Measurements from ENCODE around the gene PPP1R12B.
"Not testable (repeated sequence)": the region's sequence is repeated elsewhere in the genome, so short reads cannot be mapped to it uniquely, and the experiment has no call there.

PPP1R12B gene

DNA sequence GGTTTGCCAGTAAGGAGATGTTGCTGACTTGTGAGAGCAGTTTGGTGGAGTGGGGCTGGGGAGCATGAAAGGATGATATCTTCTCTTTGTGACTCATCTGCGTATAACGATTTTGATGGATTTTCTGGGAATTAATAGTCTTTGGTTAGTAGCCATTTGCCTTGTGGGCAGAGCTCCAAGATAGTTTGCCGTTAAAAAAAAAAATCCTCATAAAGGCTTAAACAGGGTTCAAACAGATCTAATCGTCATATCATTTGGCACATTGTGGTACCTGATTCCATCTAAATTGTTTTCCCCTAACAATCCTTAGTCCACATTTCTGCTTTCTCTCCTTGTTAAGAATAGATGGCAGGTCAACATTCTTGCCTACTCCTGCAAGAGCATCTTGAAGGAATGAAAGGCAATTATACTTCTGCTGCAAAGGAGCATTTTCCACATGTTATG, 168.0 kb downstream of the PPP1R12B start:
- H3K27ac ChIP-seq: no peak overlapping the region
- POLR2A ChIA-PET (ENCODE audit: low non-redundant PET): no interaction called here
- CTCF ChIA-PET: interaction anchor here (0.6 to 1.2 kb wide), 2 partner anchors 84 to 376 kb away, joined by 3 to 4 read pairs; no protein-coding TSS in a partner anchor
- no peak for DNase-seq (ENCODE audit: low spot score)
- TF ChIP-seq, protein P1, sequence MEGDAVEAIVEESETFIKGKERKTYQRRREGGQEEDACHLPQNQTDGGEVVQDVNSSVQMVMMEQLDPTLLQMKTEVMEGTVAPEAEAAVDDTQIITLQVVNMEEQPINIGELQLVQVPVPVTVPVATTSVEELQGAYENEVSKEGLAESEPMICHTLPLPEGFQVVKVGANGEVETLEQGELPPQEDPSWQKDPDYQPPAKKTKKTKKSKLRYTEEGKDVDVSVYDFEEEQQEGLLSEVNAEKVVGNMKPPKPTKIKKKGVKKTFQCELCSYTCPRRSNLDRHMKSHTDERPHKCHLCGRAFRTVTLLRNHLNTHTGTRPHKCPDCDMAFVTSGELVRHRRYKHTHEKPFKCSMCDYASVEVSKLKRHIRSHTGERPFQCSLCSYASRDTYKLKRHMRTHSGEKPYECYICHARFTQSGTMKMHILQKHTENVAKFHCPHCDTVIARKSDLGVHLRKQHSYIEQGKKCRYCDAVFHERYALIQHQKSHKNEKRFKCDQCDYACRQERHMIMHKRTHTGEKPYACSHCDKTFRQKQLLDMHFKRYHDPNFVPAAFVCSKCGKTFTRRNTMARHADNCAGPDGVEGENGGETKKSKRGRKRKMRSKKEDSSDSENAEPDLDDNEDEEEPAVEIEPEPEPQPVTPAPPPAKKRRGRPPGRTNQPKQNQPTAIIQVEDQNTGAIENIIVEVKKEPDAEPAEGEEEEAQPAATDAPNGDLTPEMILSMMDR (conservative IDR thresholded peaks at IDR 0.05; ENCODE audit: low read depth): no peak

DNA sequence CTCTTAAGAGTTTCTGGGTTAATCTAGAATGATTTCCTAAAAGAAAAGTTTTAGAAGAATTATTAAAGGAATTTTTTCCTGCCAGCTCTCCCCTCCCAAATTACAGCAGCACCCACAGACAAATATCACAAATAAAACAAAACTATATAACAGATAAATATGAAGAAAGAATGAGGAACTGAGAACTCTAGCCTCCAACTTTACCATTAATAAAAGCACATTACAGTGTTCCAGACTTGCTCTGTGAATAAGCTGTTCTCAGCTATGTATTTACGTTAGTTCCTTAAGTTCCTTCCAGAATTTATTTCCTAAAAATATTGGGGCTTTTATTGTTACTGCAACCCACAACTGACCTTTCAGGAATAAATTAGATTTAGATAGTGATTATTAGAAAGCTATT, 168.6 kb downstream of the PPP1R12B start:
- DNase-seq (ENCODE audit: low spot score); POLR2A ChIA-PET (ENCODE audit: low non-redundant PET); H3K27ac ChIP-seq: not testable (repeated sequence)
- CTCF ChIA-PET: interaction anchor here (0.6 to 1.2 kb wide), 2 partner anchors 83 to 376 kb away, joined by 3 to 4 read pairs; no protein-coding TSS in a partner anchor

DNA sequence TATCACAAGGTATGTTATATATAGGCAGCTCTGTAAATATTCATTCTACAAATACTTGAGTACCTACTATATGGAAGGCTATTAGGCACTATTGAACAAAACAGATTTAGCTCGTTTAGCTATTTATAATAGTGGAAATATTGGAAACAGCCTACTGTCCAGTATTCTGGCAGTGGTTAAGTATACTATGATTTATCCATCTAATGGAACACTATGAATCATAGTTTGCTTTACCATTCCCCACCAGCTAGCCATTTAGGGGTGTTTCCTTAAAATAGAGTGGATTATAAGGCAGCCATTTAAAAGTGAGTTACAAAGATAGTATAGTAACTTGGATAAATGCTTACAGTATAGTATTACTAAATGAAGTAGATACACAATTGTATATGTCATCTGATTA, 169.7 kb downstream of the PPP1R12B start:
- DNase-seq (ENCODE audit: low spot score); H3K27ac ChIP-seq; POLR2A ChIA-PET (ENCODE audit: low non-redundant PET); CTCF ChIA-PET: not testable (repeated sequence)

DNA sequence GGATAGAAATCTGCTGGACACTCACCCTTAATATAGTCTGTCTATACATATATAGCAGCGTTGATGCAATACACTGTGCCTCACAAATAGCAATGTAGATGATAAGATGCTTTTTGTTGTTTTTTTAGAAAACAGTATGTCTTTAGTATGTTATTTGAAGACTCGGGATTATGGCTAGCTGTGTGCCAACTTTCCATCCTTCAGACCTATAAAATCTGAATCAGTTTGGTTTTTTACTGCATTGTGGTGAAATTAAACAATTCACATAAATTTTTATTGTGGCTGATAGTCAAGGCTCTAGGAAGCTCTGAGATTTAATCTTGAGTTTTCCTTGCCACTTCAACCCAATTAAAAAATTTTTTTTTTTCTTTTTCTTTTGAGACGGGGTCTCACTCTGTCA, 170.4 kb downstream of the PPP1R12B start:
- POLR2A ChIA-PET (ENCODE audit: low non-redundant PET); H3K27ac ChIP-seq; DNase-seq (ENCODE audit: low spot score): not testable (repeated sequence)
- CTCF ChIA-PET: interaction anchor here (0.6 to 0.8 kb wide), 2 partner anchors 53 to 745 kb away, joined by 3 to 4 read pairs; no protein-coding TSS in a partner anchor

DNA sequence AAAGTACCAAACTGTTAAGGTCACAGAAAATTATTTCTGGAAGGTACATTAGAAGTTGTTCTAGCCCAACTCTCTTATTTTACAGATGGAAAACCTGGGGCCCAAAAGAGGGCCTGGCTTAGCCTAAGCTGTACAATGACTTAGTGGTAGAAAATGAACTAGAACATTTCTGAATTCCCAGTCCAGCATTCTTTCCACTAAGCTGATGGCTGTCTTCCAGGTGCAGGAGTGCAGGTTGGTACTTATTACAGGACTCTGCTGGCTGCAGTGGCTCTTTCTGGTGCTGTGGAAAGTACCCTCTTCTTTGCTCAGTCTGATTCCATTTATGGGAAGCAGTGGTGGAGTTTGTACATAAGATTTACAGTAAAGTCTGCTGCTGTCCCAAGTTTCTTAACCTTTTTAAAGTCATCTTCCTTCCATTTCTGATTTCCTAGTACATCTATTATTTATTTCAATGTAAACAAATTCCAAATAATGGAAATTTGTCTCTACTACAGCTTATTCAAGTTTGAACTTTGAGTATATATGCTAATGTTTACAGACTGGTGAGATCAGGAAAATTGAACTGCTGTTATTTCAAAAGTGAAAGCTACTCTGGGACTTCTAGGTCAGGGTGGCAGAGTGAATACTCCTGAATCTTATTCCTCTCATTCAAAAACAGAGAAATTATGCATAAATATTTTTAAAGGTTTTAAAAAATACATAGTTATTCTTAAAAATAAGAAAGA, 171.8 kb downstream of the PPP1R12B start:
- DNase-seq (ENCODE audit: low spot score); H3K27ac ChIP-seq; POLR2A ChIA-PET (ENCODE audit: low non-redundant PET): not testable (repeated sequence)
- CTCF ChIA-PET: interaction anchor here (0.7 kb wide), 1 partner anchor 317 kb away, joined by 4 read pairs; no protein-coding TSS in a partner anchor

DNA sequence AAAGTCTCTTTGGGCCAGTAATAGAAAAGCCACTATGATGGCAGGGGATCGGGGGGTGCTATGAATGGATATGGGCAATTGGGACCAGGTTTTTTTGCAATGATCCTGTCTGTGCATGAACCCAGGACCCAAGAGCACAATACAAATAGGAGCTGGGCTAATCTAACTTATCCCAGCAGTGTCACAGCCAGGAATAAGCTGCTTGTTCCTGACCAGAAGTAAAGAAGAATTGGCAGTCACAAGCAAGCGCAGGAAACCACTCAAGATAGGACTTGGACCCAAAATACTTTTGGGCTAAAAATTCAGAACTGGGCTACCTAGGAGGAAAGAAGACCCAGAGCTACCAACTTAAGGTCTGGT, 172.3 kb downstream of the PPP1R12B start:
- CTCF ChIA-PET; H3K27ac ChIP-seq; DNase-seq (ENCODE audit: low spot score); POLR2A ChIA-PET (ENCODE audit: low non-redundant PET): not testable (repeated sequence)

DNA sequence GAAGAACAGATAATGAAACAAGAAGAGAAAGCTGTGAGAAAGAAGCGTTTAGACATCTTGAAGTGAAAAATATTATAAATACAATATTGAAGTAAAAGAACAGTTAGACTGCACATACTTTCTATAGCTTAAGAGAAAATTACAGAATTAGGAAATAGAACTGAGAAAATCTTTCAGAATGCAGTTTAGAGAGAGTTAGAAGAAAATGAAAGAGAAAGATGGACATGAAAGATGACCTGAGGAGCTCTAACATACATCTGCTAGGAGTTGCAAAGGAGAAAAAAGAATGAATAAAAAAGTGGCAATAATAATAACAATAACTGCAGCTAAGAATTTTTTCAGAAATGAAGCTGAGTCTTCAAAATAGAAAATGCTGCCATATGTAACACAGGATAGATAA, 173.0 kb downstream of the PPP1R12B start:
- POLR2A ChIA-PET (ENCODE audit: low non-redundant PET); H3K27ac ChIP-seq; DNase-seq (ENCODE audit: low spot score): not testable (repeated sequence)
- CTCF ChIA-PET: interaction anchor here (0.7 kb wide), 1 partner anchor 57 kb away, joined by 3 read pairs; no protein-coding TSS in a partner anchor

DNA sequence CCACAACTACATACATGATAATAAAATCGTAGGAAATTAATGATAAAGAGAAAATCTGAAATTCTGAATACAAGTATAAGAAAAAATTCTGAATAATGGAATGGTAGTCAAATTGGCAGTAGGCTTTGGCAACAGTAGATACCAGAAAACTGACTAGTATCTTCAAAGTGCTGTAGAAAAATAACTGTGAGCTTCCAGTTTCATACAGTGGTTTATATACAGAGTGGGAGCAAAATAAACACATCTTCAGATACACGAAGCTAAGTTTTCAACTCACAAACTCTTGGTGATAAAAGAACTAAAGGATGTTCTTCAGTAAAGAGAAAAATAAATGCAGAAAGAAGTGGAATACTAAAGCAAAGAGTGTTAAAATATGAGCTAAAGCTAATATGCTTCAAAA, 173.4 kb downstream of the PPP1R12B start:
- POLR2A ChIA-PET (ENCODE audit: low non-redundant PET): no interaction called here
- no peak for DNase-seq (ENCODE audit: low spot score)

DNA sequence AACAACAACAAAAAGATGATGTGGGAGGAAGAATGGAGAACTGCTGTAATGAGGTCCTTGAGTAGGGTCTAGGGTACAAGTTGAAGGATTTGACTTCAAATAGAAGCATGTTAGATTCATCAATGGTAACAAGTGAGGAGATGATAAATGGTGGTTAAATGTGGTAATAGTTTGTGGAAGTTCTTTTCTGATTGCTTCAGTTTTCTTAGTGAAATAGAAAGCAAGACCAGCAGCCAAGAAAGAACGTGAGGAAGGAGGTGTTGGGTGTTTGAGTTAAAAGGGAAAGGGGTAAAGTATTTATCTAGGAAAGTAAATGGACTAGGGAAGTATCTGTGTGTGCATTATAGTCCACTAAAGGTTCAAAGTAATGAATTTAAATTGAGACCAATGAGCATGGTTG, 177.6 kb downstream of the PPP1R12B start:
- POLR2A ChIA-PET (ENCODE audit: low non-redundant PET): interaction anchor here (0.7 kb wide), 1 partner anchor 37 kb away, joined by 5 read pairs; no protein-coding TSS in a partner anchor
- H3K27ac ChIP-seq; DNase-seq (ENCODE audit: low spot score); CTCF ChIA-PET: not testable (repeated sequence)

More for the DNA sequence above, 173.4 kb downstream of the PPP1R12B start:
- CTCF ChIA-PET: interaction anchor here (0.7 kb wide), 1 partner anchor 56 kb away, joined by 3 read pairs; no protein-coding TSS in a partner anchor
- no peak overlapping the region for H3K27ac ChIP-seq
- TF ChIP-seq, protein P1 (conservative IDR thresholded peaks at IDR 0.05; ENCODE audit: low read depth): no peak

DNA sequence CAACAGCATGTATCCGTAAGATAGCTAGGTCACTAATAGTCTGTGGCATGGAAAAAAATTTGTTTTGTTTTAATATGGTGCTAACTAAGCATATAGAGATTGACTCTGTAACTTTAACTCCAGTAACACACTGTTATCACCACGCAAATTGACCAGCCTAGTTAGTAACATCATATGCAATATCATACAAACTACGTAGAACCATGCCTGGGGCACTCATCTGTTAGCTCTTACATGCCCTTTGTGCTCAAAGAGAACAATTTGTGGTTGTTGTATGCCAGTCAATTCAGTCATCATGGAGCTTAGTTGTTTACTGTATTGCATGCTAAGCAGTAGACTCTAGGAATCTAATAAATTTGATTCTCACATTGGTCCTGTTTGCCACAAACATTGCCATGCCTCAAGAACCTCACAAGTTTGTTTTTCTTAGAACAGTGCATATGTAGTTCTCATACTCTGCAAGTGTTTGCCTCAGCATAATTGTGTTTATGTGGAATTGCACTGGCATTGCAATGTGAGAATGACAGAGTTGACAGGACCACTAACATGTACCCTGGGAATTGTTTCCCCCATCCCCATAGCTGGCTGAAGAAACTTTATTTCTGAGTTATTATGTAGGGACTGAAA, 179.7 kb downstream of the PPP1R12B start:
- POLR2A ChIA-PET (ENCODE audit: low non-redundant PET); DNase-seq (ENCODE audit: low spot score): not testable (repeated sequence)
- CTCF ChIA-PET: interaction anchor here (0.6 to 1.4 kb wide), 2 partner anchors 52 to 72 kb away, joined by 3 to 4 read pairs; no protein-coding TSS in a partner anchor

DNA sequence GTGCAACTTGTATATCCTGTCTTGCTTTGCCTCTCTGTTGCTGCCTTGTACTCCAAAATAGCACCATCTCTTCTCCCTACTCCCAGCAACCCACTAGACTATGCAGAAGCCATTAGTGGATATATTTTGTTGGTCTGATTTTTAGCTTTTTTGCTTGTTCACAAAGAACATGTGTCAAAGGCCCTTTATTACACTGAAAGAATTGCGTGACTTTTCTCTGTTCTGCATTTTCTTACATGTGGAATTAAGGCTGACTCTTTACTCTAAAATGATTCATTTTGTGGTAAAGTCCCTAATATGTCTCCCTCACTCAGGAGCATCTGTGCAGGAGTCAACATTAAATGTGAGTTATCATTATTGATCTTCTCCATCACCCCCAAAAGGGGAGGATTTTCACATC, 182.2 kb downstream of the PPP1R12B start:
- CTCF ChIA-PET; DNase-seq (ENCODE audit: low spot score); H3K27ac ChIP-seq; POLR2A ChIA-PET (ENCODE audit: low non-redundant PET): not testable (repeated sequence)

More for the DNA sequence above, 179.7 kb downstream of the PPP1R12B start:
- H3K27ac ChIP-seq: not testable (repeated sequence)
